ENCODE data around the gene SHROOM3.
A peak's percentile ranks its signal among the peaks of the same experiment; 100 is the strongest.

The SHROOM3 gene

DNA sequence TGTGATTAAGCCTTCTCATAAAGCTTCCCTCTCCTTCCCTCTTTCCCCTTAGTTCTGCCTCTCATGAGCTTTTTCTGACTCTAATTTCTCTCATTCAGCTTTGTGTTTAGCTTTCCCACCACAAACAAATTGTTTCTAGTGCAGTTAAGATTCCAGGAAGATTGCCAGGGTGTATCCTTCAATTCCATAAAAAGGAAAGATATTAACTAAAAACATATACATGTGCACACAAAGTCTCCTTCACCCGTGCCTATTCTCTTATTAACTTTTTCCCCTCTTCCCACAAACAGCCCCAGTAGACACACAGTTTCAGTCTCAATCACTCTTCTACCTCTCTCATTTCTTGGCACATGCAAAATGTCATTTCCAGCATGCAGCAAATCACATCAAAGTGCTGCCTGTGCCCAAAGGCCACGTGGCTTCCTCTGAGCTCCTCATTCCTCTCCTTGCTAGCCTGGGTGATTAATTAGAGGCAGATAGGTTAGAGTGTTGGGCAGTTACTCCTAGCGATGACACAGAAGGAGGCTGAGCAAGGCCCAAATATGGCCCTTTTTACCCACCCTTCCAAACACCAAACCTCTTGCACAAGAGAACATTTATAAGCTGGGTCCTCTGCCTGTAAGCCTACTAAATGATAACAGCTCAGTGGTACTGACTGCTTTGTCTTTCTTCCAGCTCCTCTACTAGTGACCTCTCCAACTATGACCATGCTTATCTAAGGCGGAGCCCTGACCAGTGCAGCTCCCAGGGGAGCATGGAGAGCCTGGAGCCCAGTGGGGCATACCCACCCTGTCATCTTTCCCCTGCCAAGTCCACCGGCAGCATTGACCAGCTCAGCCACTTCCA, 303.3 kb downstream of the SHROOM3 start:
- H3K23ac ChIP-seq (ENCODE audit: low read length in 2 of 2), result no peak overlapping the region
- peak overlapping the region; percentile 56 for H3K9ac ChIP-seq (ENCODE audit: low read length)
- H4K91ac ChIP-seq (ENCODE audit: low read length), result peak overlapping the region; percentile 63
- H2AFZ ChIP-seq (ENCODE audit: low read depth, low read length), result no peak overlapping the region
- no peak overlapping the region for H3K14ac ChIP-seq (ENCODE audit: low read length in 2 of 2)
- H3K4me2 ChIP-seq (ENCODE audit: low read length, poor library complexity, severe bottlenecking), result no peak overlapping the region
- H2AK5ac ChIP-seq (ENCODE audit: low read length, severe bottlenecking), result no peak overlapping the region
- peak overlapping the region; percentile 29 to 88 for H3K4ac ChIP-seq (ENCODE audit: low read depth in 1 of 2, low read length in 2 of 2)
- H2BK5ac ChIP-seq (ENCODE audit: low read depth, low read length, poor library complexity, severe bottlenecking), result no peak overlapping the region
- peaks cover 10% of the 10 kb centered on the region for H3K79me1 ChIP-seq (replicated peaks; ENCODE audit: low read length, poor library complexity, severe bottlenecking)
- H3K9me3 ChIP-seq (ENCODE audit: control insufficient read depth, low read length), result no peaks in the 10 kb centered on the region
- peak overlapping the region; percentile 66 to 90 for H2BK12ac ChIP-seq (ENCODE audit: low read length in 2 of 2)
- H4K8ac ChIP-seq (ENCODE audit: low read length), result peak overlapping the region; percentile 78
- WGBS, result 51% methylated on average over 4 of the region's 5 CpGs
- H3K4me3 ChIP-seq (ENCODE audit: insufficient read depth in 1 of 2, low read depth in 1 of 2, low read length in 2 of 2), result peak overlapping the region in 1 of 2 experiments; percentile 1
- H3K36me3 ChIP-seq (ENCODE audit: control insufficient read depth in 1 of 2, insufficient read depth in 2 of 2, low read depth in 1 of 2, low read length in 2 of 2), result peaks cover 0 to 32% of the 10 kb centered on the region in 2 experiments
- H3K27ac ChIP-seq (ENCODE audit: low read length, poor library complexity, severe bottlenecking), result no peak overlapping the region
- H2BK120ac ChIP-seq (ENCODE audit: low read depth, low read length), result peak overlapping the region; percentile 69
- H3K18ac ChIP-seq (ENCODE audit: low read depth in 1 of 2, low read length in 2 of 2), result peak overlapping the region; percentile 44 to 56
- peaks cover 4% of the 10 kb centered on the region for H3K4me1 ChIP-seq (ENCODE audit: control insufficient read depth, insufficient read depth, low read depth, low read length)
- H2BK15ac ChIP-seq (ENCODE audit: low read depth, poor library complexity, severe bottlenecking), result no peak overlapping the region
- H3K27me3 ChIP-seq (ENCODE audit: control insufficient read depth in 1 of 2, insufficient read depth in 1 of 2, low read length in 2 of 2), result no peaks in the 10 kb centered on the region
- DNase-seq, result peak; percentile 91

DNA sequence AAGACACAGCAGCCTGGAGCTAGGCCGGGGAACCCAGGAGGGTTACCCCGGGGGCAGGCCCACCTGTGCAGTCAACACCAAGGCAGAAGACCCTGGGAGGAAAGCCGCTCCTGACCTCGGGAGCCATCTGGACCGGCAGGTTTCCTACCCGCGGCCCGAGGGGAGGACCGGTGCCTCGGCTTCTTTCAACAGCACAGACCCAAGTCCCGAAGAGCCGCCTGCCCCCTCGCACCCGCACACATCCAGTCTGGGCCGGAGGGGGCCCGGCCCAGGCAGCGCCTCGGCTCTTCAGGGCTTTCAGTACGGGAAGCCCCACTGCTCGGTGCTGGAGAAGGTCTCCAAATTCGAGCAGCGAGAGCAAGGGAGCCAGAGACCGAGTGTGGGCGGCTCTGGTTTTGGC, 305.2 kb downstream of the SHROOM3 start:
- Histone ChIP-seq H3K18ac (ENCODE audit: low read depth in 1 of 2, low read length in 2 of 2) (no peak overlapping the region), H3K27ac (ENCODE audit: low read length, poor library complexity, severe bottlenecking) (no peak overlapping the region), H3K14ac (ENCODE audit: low read length in 2 of 2) (no peak overlapping the region), H2BK5ac (ENCODE audit: low read depth, low read length, poor library complexity, severe bottlenecking) (no peak overlapping the region), H2BK120ac (ENCODE audit: low read depth, low read length) (no peak overlapping the region), H4K91ac (ENCODE audit: low read length) (no peak overlapping the region), H3K4me2 (ENCODE audit: low read length, poor library complexity, severe bottlenecking) (no peak overlapping the region), H3K36me3 (ENCODE audit: control insufficient read depth in 1 of 2, insufficient read depth in 2 of 2, low read depth in 1 of 2, low read length in 2 of 2) (peaks cover 0 to 32% of the 10 kb centered on the region in 2 experiments), H2AFZ (ENCODE audit: low read depth, low read length) (no peak overlapping the region), H3K9ac (ENCODE audit: low read length) (no peak overlapping the region), H4K8ac (ENCODE audit: low read length) (no peak overlapping the region), H3K23ac (ENCODE audit: low read length in 2 of 2) (no peak overlapping the region), H3K27me3 (ENCODE audit: control insufficient read depth in 1 of 2, insufficient read depth in 1 of 2, low read length in 2 of 2) (no peaks in the 10 kb centered on the region), H3K79me1 (replicated peaks; ENCODE audit: low read length, poor library complexity, severe bottlenecking) (peaks cover 10% of the 10 kb centered on the region), H3K9me3 (ENCODE audit: control insufficient read depth, low read length) (no peaks in the 10 kb centered on the region), H2AK5ac (ENCODE audit: low read length, severe bottlenecking) (no peak overlapping the region), H2BK15ac (ENCODE audit: low read depth, poor library complexity, severe bottlenecking) (no peak overlapping the region), H2BK12ac (ENCODE audit: low read length in 2 of 2) (peak overlapping the region; percentile 38 to 90), H3K4me1 (ENCODE audit: control insufficient read depth, insufficient read depth, low read depth, low read length) (peaks cover 4% of the 10 kb centered on the region), H3K4ac (ENCODE audit: low read depth in 1 of 2, low read length in 2 of 2) (peak overlapping the region in 1 of 2 experiments; percentile 5), H3K4me3 (ENCODE audit: insufficient read depth in 1 of 2, low read depth in 1 of 2, low read length in 2 of 2) (no peak overlapping the region)
- DNase-seq, result no peak
- WGBS, result 97% methylated on average over 24 of the region's 24 CpGs

DNA sequence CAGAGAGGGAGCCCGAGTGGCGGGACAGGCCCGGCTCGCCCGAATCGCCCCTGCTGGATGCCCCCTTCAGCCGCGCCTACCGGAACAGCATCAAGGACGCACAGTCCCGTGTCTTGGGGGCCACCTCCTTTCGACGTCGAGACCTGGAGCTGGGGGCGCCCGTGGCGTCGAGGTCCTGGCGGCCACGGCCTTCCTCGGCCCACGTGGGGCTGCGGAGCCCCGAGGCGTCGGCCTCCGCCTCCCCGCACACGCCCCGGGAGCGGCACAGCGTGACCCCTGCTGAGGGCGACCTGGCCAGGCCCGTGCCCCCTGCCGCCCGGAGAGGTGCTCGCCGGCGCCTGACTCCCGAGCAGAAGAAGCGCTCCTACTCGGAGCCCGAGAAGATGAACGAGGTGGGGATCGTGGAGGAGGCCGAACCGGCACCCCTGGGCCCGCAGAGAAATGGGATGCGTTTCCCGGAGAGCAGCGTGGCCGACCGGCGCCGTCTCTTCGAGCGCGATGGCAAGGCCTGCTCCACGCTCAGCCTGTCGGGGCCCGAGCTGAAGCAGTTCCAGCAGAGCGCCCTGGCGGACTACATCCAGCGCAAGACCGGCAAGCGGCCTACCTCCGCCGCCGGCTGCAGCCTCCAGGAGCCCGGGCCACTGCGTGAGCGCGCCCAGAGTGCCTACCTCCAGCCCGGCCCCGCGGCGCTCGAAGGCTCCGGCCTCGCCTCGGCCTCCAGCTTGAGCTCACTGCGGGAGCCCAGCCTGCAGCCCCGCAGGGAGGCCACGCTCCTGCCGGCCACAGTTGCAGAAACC, 306.0 kb downstream of the SHROOM3 start:
- Histone ChIP-seq H3K36me3 (ENCODE audit: control insufficient read depth in 1 of 2, insufficient read depth in 2 of 2, low read depth in 1 of 2, low read length in 2 of 2) (peaks cover 0 to 32% of the 10 kb centered on the region in 2 experiments), H3K9me3 (ENCODE audit: control insufficient read depth, low read length) (no peaks in the 10 kb centered on the region), H3K4me1 (ENCODE audit: control insufficient read depth, insufficient read depth, low read depth, low read length) (peaks cover 4% of the 10 kb centered on the region), H2AK5ac (ENCODE audit: low read length, severe bottlenecking) (no peak overlapping the region), H3K27ac (ENCODE audit: low read length, poor library complexity, severe bottlenecking) (no peak overlapping the region), H3K23ac (ENCODE audit: low read length in 2 of 2) (no peak overlapping the region), H3K14ac (ENCODE audit: low read length in 2 of 2) (no peak overlapping the region), H2BK15ac (ENCODE audit: low read depth, poor library complexity, severe bottlenecking) (peak overlapping the region; percentile 49), H3K4me2 (ENCODE audit: low read length, poor library complexity, severe bottlenecking) (no peak overlapping the region), H3K9ac (ENCODE audit: low read length) (no peak overlapping the region), H3K79me1 (replicated peaks; ENCODE audit: low read length, poor library complexity, severe bottlenecking) (peaks cover 10% of the 10 kb centered on the region), H2AFZ (ENCODE audit: low read depth, low read length) (no peak overlapping the region), H4K91ac (ENCODE audit: low read length) (peak overlapping the region; percentile 15), H3K4me3 (ENCODE audit: insufficient read depth in 1 of 2, low read depth in 1 of 2, low read length in 2 of 2) (no peak overlapping the region), H4K8ac (ENCODE audit: low read length) (no peak overlapping the region), H3K4ac (ENCODE audit: low read depth in 1 of 2, low read length in 2 of 2) (peak overlapping the region in 1 of 2 experiments; percentile 17), H3K27me3 (ENCODE audit: control insufficient read depth in 1 of 2, insufficient read depth in 1 of 2, low read length in 2 of 2) (no peaks in the 10 kb centered on the region), H2BK12ac (ENCODE audit: low read length in 2 of 2) (peak overlapping the region in 1 of 2 experiments; percentile 26), H2BK5ac (ENCODE audit: low read depth, low read length, poor library complexity, severe bottlenecking) (no peak overlapping the region), H3K18ac (ENCODE audit: low read depth in 1 of 2, low read length in 2 of 2) (no peak overlapping the region), H2BK120ac (ENCODE audit: low read depth, low read length) (no peak overlapping the region)
- 98% methylated on average over 82 of the region's 85 CpGs for WGBS
- DNase-seq, result no peak

DNA sequence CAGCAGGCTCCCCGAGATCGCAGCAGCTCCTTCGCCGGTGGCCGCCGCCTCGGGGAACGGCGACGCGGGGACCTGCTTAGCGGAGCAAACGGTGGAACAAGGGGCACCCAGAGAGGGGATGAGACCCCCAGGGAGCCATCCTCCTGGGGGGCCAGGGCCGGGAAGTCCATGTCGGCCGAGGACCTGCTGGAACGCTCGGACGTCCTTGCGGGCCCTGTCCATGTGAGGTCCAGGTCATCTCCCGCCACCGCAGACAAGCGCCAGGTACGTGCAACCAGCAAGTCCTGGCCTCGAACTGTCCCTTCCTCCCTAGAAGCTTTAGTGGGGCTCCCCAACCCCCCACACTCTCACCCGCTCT, 306.6 kb downstream of the SHROOM3 start:
- no peak overlapping the region for H2BK15ac ChIP-seq (ENCODE audit: low read depth, poor library complexity, severe bottlenecking)
- peak overlapping the region in 1 of 2 experiments; percentile 31 for H3K18ac ChIP-seq (ENCODE audit: low read depth in 1 of 2, low read length in 2 of 2)
- no peak overlapping the region for H3K4me3 ChIP-seq (ENCODE audit: insufficient read depth in 1 of 2, low read depth in 1 of 2, low read length in 2 of 2)
- no peaks in the 10 kb centered on the region for H3K9me3 ChIP-seq (ENCODE audit: control insufficient read depth, low read length)
- no peak for DNase-seq
- no peak overlapping the region for H3K14ac ChIP-seq (ENCODE audit: low read length in 2 of 2)
- H3K27ac ChIP-seq (ENCODE audit: low read length, poor library complexity, severe bottlenecking), result no peak overlapping the region
- H3K4ac ChIP-seq (ENCODE audit: low read depth in 1 of 2, low read length in 2 of 2), result peak overlapping the region in 1 of 2 experiments; percentile 17
- H3K4me1 ChIP-seq (ENCODE audit: control insufficient read depth, insufficient read depth, low read depth, low read length), result peaks cover 4% of the 10 kb centered on the region
- H3K23ac ChIP-seq (ENCODE audit: low read length in 2 of 2), result no peak overlapping the region
- H2BK120ac ChIP-seq (ENCODE audit: low read depth, low read length), result no peak overlapping the region
- H2BK12ac ChIP-seq (ENCODE audit: low read length in 2 of 2), result no peak overlapping the region
- H4K8ac ChIP-seq (ENCODE audit: low read length), result no peak overlapping the region
- H2BK5ac ChIP-seq (ENCODE audit: low read depth, low read length, poor library complexity, severe bottlenecking), result no peak overlapping the region
- peaks cover 0 to 32% of the 10 kb centered on the region in 2 experiments for H3K36me3 ChIP-seq (ENCODE audit: control insufficient read depth in 1 of 2, insufficient read depth in 2 of 2, low read depth in 1 of 2, low read length in 2 of 2)
- H2AFZ ChIP-seq (ENCODE audit: low read depth, low read length), result no peak overlapping the region
- H3K79me1 ChIP-seq (replicated peaks; ENCODE audit: low read length, poor library complexity, severe bottlenecking), result peaks cover 10% of the 10 kb centered on the region
- no peak overlapping the region for H4K91ac ChIP-seq (ENCODE audit: low read length)
- no peak overlapping the region for H3K9ac ChIP-seq (ENCODE audit: low read length)
- H3K27me3 ChIP-seq (ENCODE audit: control insufficient read depth in 1 of 2, insufficient read depth in 1 of 2, low read length in 2 of 2), result no peaks in the 10 kb centered on the region
- WGBS, result 99% methylated on average over 25 of the region's 26 CpGs
- H3K4me2 ChIP-seq (ENCODE audit: low read length, poor library complexity, severe bottlenecking), result no peak overlapping the region
- H2AK5ac ChIP-seq (ENCODE audit: low read length, severe bottlenecking), result no peak overlapping the region
